Hippocampal formation (tissue), 2 donors: ENCODE results near the gene KLHL35.
"Not testable (repeated sequence)": the region's sequence is repeated elsewhere in the genome, so short reads cannot be mapped to it uniquely, and the experiment has no call there.

ENCODE experiments used
- DNase-seq, 2 donors: peaks; one replicate each; lab custom pipeline; 2025; lab: John Stamatoyannopoulos, UW

The KLHL35 gene

DNA sequence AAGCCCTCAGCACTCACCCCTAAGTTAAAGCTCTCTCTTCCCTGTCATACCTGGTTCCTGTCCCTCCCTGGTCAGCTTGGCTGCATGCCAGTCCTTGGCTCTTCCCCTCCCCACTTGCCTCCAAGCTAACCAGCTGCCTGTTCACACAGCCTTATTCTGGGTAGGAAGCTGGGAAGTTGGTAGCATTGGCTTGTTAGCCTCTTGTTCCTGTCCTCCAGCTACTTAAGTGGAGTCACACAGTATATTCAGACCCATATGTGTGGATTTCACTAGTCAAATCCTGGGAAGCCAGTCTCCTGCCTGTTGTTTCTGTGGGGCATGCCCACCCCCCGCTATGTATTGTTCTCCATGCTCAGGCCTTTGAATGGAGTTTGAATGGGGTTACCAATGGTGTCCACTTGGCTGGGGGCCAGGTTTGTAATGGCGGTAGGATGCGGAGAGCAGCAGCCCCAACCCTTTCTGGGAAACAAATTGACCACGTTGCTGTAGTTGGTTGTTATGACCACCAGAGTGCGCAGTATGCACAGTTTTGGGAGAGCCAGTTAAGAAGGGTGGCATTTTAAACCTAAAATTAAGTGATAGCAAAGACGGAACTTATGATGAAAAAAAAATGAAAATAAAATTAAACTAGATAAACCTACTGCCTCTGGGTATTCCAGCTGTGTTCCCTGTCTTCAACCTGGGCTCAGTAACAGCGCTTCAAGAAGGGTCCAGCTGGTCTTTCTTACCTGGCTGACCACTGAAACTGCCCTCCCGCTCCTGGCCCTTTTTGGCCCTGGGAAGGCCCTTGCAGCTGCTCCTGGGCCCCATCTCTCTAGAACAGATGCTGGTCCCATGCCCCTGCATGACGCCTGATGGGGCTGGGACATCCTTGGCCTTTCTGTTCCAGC lies 44.4 kb downstream of the KLHL35 start:
- peak; percentile 27 to 68 for DNase-seq

DNA sequence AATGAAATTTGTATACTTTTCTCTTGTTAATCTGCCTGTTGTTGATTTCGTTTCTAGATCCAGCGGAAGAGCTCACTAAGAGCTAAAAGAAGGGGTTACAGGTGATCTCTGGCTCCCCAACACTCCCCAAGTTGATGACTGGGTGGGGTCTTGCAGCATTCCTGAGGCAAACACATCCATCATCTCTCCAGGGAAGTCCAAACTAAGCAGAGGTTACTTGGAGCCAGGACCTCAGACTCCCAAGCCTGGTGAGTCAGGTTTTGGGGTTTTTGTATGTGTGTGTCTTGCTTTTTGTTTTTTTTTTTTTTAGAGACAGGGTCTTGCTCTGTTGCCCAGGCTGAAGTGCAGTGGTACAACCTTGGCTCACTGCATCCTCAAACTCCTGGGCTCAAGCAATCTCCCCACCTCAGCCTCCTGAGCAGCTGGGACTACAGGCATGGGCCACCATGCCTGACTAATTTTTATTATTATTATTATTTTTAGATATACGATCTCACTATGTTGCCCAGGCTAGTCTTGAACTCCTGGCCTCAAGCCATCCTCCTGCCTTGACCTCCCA lies 45.2 kb downstream of the KLHL35 start:
- no peak for DNase-seq

DNA sequence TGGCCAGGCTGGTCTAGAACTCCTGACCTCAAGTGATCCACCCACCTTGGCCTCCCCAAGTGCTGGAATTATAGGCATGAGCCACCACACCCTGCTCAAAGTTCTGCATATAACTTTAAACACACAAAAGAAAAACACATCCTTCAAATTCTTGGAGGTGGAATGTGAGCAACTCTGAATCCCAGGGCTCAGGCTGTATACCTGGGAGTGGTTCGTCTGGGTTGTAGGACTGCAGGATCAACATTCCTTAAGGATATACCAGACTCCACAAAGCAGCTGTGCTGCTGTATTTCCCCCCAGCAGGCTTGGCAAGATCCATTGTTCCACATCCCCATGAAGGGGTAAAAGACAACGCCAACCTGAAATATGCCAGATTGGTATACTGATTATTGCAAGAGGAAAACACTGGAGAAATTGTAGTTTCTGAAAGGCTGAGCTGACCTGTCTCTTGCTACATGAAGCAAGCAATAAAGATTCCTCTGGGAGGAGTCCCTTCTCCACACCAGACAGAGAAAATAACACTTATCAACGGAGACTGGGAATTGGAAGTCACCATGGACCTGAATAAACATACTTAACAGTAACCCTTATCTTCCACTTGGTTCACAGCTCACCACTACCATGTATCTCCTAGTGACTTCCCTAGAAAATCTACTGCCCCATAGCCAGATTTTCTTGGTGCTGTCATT lies 45.9 kb downstream of the KLHL35 start:
- no peak for DNase-seq

DNA sequence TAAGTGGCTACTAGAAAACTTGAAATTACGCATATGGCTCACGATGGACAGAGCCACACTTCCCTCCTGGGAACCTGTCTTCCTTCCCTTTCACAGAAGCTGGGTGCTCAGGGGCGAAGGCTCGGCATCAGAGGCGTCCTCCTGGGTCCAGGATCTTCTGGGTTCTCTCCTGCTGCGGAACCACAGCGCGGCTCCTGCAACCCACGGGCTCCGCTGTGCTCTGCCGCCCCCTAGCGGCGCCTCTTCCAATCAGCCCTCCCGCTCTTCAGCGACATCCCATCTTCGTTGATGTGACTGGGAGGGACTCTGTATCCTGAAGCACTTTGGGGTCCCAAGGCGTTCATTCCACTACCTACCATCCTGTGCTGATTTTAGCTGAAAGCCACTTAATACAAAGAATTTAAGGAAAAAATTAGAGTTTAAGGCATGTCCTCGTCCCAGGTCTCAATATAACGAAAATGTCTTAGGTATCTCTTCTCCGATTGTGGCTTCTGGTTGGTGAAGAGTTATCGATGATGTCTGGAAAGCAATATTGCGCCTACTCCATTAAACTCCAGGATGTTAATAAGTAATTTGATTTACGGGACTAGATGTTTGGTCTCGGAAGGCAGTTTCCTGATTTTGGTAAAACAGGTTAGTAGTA lies 48.4 kb downstream of the KLHL35 start:
- DNase-seq = peak; percentile 68 to 79

DNA sequence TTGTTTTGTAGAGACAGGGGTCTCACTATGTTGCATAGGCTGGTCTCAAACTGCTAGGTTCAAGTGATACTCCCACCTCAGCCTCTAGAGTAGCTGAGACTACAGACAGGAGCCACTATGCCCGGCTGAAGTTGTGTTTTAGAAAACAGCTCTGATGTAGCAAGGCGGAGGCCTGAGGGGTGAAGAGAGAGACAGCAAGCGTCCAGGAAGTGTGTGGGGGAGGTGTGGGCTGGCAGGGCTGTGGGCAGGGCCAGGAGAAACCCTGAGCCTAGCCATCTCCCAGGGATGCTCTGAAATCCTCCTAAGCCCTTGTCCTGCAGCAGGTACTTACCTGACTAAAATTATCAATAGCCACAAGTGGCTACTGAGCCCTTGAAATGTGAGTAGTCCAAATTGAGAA lies 49.8 kb downstream of the KLHL35 start:
- no peak for DNase-seq

DNA sequence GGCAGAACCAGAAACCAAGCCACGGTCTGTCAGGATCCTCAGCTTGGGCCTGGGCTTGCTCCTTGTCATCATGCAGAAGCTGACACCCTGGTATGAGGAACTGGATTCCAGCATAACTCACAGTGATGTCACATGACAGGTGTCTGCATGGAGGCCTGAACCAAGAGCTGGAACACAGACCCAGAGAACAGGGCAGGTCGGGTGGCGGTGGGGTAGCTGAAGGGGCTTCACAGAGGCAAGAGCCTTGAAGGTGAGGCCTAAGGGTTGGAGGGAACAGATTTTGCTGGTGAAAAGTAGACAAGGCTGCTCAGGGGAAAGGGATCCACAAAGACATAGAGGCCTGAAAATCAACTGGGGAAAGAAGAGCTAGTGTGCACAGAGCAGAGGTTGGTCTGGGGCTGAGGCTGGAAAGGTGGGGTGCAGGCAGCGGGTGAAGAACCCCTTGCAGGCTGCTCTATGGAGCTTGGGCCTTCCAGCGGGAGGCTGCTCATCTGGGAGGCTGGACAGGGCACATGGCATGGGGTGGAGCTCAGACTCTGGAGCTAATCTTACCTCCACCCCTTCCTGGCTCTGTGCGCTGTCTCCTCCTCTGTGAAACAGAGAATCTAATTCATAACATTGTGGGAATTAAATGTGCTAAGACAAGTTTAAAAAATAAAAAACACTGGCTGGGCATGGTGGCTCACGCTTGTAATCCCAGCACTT lies 52.1 kb downstream of the KLHL35 start:
- DNase-seq = no peak

DNA sequence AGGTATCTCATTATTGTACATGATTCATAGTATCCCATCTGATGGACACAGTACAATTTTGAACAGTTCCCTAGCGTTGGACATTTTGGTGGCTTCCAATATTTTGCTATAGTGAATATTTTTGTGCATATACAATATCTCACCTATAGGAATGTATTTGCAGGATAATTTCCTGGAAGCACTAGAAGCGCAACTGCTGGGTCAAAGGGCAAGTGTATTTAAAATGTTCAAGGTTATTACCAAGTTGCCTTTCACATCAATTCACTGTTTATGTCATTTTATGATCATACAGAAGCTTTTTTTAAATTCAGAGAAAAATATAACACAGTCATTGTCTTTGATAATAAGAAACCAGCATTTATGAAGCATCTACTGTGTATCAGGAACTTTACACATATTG lies 52.8 kb downstream of the KLHL35 start:
- no peak for DNase-seq

DNA sequence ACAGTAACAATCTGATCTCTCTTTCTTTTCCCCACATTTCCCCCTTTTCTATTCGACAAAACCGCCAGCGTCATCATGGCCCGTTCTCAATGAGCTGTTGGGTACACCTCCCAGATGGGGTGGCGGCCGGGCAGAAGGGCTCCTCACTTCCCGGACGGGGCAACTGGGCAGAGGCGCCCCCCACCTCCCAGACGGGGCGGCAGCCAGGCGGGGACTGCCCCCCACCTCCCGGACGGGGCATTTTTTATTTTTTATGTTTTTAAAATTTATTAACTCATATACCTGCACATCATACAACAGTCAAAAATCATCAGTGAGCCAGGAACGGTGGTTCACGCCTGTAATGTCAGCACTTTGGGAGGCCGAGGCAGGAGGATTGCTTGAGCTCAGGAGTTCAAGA lies 54.2 kb downstream of the KLHL35 start:
- DNase-seq = not testable (repeated sequence)

DNA sequence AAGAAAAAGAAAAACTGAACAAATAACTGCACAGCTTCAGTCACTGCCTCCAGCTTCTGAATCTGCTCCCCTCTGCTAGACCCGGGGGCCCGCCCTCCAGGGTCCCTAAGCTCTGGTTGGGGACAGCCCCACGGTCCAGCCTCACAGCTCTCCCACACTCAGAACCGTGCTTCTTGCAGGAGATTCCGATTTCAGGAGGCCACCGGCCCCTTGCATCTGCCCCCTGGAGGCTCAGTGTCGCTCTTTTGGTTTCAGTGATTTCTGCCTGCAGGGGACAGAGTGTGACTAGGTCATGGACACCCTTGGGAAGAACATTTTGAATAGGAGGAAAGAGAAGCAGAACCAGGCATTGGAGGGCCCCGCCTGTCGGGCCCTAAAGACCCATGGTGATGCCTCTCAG lies 56.8 kb downstream of the KLHL35 start:
- no peak for DNase-seq

DNA sequence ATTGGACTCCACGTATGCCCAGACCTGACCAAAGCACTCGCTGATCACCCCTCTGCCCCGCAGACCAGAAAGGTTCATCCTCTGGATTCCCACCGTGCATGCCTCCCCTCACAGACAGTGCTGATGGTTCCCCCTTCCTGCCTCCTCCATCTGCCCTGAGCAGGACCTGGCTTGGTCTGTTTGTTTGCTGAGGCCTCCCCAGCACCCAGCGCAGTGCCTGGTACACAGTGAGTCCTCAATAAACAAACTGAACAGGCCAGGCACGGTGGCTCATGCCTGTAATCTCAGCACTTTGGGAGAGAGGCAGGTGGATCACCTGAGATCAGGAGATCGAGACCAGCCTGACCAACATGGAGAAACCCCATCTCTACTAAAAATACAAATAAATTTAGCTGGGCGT lies 57.4 kb downstream of the KLHL35 start:
- DNase-seq = no peak

DNA sequence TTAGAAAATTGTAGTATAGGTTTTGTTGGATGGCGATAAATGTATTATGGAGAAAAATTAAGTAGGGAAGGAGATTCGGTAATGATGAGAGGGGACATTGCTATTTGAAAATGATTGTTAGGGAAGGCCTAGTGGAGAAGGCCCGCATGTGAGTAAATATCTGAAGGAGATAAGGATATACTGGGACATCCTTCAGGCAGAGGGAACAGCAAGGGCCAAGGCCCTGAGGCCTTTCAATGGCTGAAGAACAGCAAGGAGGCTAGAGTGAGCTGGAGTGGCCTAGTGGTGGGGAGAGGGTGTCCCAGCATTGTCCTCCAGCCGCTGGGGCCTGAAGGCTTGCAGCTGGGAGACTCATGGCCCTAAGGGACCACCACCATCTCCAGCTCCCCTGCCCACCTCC lies 58.4 kb downstream of the KLHL35 start:
- no peak for DNase-seq

DNA sequence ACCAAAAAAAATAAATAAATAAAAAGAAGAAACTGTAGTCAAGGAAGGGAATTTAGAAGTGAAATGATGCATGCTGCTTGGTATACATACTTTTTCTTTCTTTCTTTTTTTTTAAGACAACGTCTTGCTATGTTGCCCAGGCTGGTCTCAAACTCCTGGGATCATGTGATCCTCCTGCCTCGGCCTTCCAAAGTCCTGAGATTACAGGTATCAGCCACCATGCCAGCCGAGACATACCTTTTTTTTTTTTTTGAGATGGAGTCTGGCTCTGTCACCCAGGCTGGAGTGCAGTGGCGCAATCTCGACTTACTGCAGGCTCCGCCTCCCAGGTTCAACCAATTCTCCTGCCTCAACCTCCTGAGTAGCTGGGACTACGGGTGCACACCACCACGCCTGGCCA lies 59.8 kb downstream of the KLHL35 start:
- no peak for DNase-seq
